Choroid plexus epithelial cell (primary cell): ENCODE data around the gene MOB3B.
A peak's percentile ranks its signal among the peaks of the same experiment; 100 is the strongest.

Experiments used
- DNase-seq: peaks from one replicate; pipeline ENCODE4 v3.0.0-alpha.2; 2010; ENCODE audit warnings: low read depth
- H3K4me3 ChIP-seq: 2 replicates; pipeline ENCODE4 v1.5.1; 2011; ENCODE audit warnings: low read depth, mild to moderate bottlenecking, control low read depth, low read length, moderate library complexity
- TF ChIP-seq, protein P1 (sequence below): conservative IDR thresholded peaks from 2 replicates; pipeline ENCODE4 v1.5.1; 2011; ENCODE audit warnings: low read depth, mild to moderate bottlenecking, control low read depth, inconsistent platforms, low read length, moderate library complexity

Gene MOB3B

DNA sequence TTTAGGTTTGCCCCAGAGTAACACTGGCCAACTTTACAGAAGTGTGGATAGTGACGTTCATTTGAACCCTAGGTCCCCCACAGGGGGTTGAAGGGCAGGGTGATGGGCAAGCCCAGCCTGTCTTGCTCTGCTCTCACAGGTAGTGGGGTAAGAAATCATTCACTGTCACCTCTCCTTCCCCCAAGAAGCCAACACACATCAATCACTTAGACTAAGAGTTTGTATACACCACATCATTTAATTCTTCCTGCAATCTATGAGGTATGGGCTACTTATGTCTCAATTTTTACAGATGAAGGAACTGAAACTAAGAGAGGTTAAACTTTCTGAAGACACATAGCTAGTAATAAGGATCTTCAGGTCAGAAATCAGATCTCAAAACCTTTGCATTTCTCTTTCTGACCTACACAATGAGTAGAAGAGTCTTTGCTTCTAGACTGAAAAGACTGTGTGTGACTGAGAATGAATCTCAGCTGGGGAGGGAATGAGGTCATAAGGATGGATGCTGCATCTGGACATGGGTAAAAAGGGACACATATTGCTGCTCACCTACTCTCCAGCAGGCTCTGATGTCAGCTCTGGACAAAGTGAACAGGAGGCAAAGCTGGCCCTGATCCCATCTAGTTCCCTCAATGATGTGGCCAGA lies 151.7 kb downstream of the MOB3B start:
- no peak overlapping the region for H3K4me3 ChIP-seq
- no peak for DNase-seq
- TF ChIP-seq, protein P1, sequence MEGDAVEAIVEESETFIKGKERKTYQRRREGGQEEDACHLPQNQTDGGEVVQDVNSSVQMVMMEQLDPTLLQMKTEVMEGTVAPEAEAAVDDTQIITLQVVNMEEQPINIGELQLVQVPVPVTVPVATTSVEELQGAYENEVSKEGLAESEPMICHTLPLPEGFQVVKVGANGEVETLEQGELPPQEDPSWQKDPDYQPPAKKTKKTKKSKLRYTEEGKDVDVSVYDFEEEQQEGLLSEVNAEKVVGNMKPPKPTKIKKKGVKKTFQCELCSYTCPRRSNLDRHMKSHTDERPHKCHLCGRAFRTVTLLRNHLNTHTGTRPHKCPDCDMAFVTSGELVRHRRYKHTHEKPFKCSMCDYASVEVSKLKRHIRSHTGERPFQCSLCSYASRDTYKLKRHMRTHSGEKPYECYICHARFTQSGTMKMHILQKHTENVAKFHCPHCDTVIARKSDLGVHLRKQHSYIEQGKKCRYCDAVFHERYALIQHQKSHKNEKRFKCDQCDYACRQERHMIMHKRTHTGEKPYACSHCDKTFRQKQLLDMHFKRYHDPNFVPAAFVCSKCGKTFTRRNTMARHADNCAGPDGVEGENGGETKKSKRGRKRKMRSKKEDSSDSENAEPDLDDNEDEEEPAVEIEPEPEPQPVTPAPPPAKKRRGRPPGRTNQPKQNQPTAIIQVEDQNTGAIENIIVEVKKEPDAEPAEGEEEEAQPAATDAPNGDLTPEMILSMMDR: no peak

DNA sequence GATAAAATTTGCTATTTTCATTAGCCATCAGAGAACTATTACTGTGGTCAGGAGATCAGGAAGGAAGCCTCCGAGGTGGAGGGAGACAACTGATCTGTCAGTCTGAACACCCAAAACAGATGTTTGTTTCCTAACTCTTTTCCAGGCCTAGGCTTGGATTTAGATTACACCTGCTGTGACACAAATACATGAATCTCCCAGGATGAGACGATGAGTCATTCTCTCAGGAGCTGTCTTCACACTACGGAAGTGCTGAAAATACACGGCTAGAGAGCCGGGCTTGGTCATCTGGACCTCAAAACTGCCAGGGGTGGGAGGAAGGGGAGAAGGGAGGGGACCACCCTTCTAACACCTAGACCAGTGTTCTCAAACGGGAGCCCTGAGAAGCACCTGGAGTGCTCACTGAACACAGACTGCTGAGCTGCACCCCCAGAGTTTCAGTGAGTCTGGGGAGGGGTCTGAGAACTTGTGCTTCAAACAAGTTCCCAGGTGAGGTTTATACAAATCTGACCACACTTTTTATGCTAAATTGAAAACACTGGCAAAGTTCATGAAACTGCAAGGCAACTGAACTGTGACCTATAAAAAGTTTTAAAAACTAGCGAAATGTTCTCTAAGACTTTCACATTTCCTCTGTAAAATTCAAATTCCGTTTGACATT lies 152.3 kb downstream of the MOB3B start:
- TF ChIP-seq, protein P1: no peak
- DNase-seq: peak; percentile 17
- H3K4me3 ChIP-seq: no peak overlapping the region

DNA sequence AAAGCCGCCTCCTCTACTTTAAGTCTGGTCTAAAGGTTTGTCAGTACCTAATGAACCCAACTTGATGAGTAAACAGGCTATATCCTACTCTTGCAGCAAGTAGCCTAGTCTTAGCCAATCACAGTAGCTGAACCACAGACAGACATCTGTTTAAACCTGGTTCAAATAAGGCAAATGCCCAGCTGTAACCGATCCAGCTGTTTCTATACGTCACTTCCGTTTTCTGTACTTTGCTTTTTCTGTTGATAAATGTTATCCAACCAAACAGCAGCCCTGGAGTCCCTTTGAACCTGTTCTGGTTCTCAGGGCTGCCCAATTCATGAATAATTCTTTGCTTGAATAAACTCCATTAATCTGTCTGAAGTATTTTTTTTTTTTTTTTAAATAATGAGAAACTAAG lies 155.8 kb downstream of the MOB3B start:
- TF ChIP-seq, protein P1: no peak
- DNase-seq: no peak
- no peak overlapping the region for H3K4me3 ChIP-seq

DNA sequence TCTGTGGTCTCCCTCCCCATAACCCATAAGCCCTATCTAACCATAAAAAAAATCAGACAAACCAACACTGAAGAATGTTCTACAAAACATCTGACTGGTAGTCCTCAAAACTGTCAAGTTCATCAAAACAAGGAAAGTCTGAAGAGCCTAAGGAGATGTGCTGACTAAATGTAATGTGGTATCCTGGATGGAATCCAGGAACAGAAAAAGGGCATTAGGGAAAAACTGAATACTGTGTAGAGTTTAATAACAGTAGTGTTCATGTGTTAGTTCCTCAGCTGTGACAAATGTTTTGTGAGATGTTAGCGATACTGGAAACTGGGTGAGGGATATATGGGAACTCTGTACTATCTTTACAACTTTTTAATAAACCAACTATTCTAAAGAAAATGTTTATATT lies 157.0 kb downstream of the MOB3B start:
- DNase-seq: no peak
- no peak overlapping the region for H3K4me3 ChIP-seq
- TF ChIP-seq, protein P1: no peak

DNA sequence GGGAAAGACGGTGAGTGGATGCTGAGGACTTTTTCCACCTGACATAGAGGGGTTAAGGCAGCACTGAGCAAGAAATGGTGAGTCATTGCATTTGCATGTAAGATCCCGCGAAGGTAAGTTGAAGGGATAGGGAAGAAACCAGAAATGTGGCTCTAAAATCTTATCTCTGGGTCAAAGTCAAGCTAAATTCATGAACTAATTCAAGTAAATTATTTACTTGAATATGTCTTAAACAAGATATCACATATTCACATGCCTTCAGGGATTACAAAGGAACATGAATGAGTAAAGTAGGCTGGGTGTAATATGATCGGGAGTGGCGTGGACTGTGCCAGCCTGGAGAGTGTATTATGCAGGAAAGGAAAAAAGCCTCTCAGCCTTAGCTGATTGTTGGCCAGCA lies 158.2 kb downstream of the MOB3B start:
- TF ChIP-seq, protein P1: no peak
- H3K4me3 ChIP-seq: no peak overlapping the region
- DNase-seq: no peak

DNA sequence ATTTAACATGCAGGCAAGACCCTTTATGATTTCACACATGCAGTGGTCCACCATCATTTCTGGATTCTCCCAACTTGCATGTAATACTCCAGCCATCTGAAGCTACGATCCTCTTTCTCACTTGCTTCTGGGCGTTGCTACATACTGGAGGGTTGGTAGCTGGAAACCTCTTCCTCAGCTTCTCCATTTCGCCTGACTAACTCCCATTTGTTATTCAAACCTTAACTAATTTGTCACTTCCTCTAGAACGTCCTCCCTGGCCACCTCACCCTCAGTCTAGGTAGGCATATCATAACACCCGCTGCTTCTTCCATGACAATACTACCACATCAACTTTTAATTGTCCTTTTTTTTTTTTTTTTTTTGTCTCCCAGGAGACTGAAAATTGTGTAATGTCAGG lies 160.0 kb downstream of the MOB3B start:
- DNase-seq: no peak
- H3K4me3 ChIP-seq: no peak overlapping the region
- TF ChIP-seq, protein P1: no peak
